HEK293 (cell line): Measurements from ENCODE around the gene PRMT2.

ENCODE experiments used
- HOXC10 ChIP-seq: sonication (generic); formaldehyde crosslinking; IDR thresholded peaks from 2 replicates; pipeline ENCODE4 v1.8.1; 2023; ENCODE audit warnings: mild to moderate bottlenecking, missing genetic modification reagents
- KLF16 ChIP-seq: fragments of 450-650 bp; formaldehyde crosslinking; IDR thresholded peaks from 2 replicates; pipeline ENCODE4 v1.5.1; 2017; ENCODE audit warnings: missing biosample characterization, missing genetic modification characterization
- YY2 ChIP-seq: fragments of 450-650 bp; formaldehyde crosslinking; IDR thresholded peaks from 2 replicates; pipeline ENCODE4 v1.5.1; 2016; ENCODE audit warnings: missing biosample characterization, missing genetic modification characterization
- ZBTB20 ChIP-seq: fragments of 450-650 bp; formaldehyde crosslinking; IDR thresholded peaks from 2 replicates; pipeline ENCODE4 v1.5.1; 2016; ENCODE audit warnings: missing biosample characterization, missing genetic modification characterization
- ZNF223 ChIP-seq: fragments of 450-650 bp; formaldehyde crosslinking; IDR thresholded peaks from 2 replicates; pipeline ENCODE4 v1.5.1; 2016; ENCODE audit warnings: missing biosample characterization, missing genetic modification characterization
- ZNF24 ChIP-seq: fragments of 450-650 bp; formaldehyde crosslinking; IDR thresholded peaks from 2 replicates; pipeline ENCODE4 v1.5.1; 2016; ENCODE audit warnings: missing biosample characterization, missing genetic modification characterization
- ZNF266 ChIP-seq: fragments of 450-650 bp; formaldehyde crosslinking; IDR thresholded peaks from 2 replicates; pipeline ENCODE4 v1.5.1; 2016; ENCODE audit warnings: missing biosample characterization, missing genetic modification characterization, low read depth
- ZNF391 ChIP-seq: fragments of 450-650 bp; formaldehyde crosslinking; IDR thresholded peaks from 2 replicates; pipeline ENCODE4 v1.5.1; 2016; ENCODE audit warnings: low read depth, missing biosample characterization, missing genetic modification characterization, borderline replicate concordance
- ZNF404 ChIP-seq: fragments of 450-650 bp; formaldehyde crosslinking; IDR thresholded peaks from 2 replicates; pipeline ENCODE4 v1.5.1; 2017; ENCODE audit warnings: missing biosample characterization, missing genetic modification characterization
- ZNF416 ChIP-seq: fragments of 450-650 bp; formaldehyde crosslinking; IDR thresholded peaks from 2 replicates; pipeline ENCODE4 v1.5.1; 2016; ENCODE audit warnings: missing biosample characterization, missing genetic modification characterization
- ZNF473 ChIP-seq: fragments of 450-650 bp; formaldehyde crosslinking; IDR thresholded peaks from 2 replicates; pipeline ENCODE4 v1.5.1; 2017; ENCODE audit warnings: missing biosample characterization, missing genetic modification characterization
- ZNF549 ChIP-seq: fragments of 450-650 bp; IDR thresholded peaks from 2 replicates; pipeline ENCODE4 v1.5.1; 2018; ENCODE audit warnings: missing biosample characterization, missing genetic modification characterization, mild to moderate bottlenecking, inconsistent platforms, moderate library complexity
- ZNF561 ChIP-seq: fragments of 450-650 bp; IDR thresholded peaks from 2 replicates; pipeline ENCODE4 v1.5.1; 2018; ENCODE audit warnings: missing biosample characterization, missing genetic modification characterization, borderline replicate concordance
- ZNF629 ChIP-seq: fragments of 450-650 bp; formaldehyde crosslinking; IDR thresholded peaks from 2 replicates; pipeline ENCODE4 v1.5.1; 2017; ENCODE audit warnings: missing biosample characterization, missing genetic modification characterization
- ZNF707 ChIP-seq: fragments of 450-650 bp; formaldehyde crosslinking; IDR thresholded peaks from 2 replicates; pipeline ENCODE4 v1.5.1; 2016; ENCODE audit warnings: missing biosample characterization, missing genetic modification characterization
- TF ChIP-seq, protein P1 (sequence below): fragments of 450-650 bp; formaldehyde crosslinking; IDR thresholded peaks from 2 replicates; pipeline ENCODE4 v1.5.1; 2016; ENCODE audit warnings: missing biosample characterization, missing genetic modification characterization
- TF ChIP-seq, protein P2 (sequence below): fragments of 450-650 bp; formaldehyde crosslinking; IDR thresholded peaks from 2 replicates; pipeline ENCODE4 v1.5.1; 2016; ENCODE audit warnings: missing biosample characterization, missing genetic modification characterization, borderline replicate concordance
- TF ChIP-seq, protein P3 (sequence below): fragments of 450-650 bp; formaldehyde crosslinking; IDR thresholded peaks from 2 replicates; pipeline ENCODE4 v1.5.0; 2017; ENCODE audit warnings: missing biosample characterization, missing genetic modification characterization, borderline replicate concordance
- TF ChIP-seq, protein P4 (sequence below): fragments of 450-650 bp; IDR thresholded peaks from 2 replicates; pipeline ENCODE4 v1.5.1; 2018; ENCODE audit warnings: missing biosample characterization, mild to moderate bottlenecking, missing genetic modification characterization
- TF ChIP-seq, protein P5 (sequence below): fragments of 450-650 bp; formaldehyde crosslinking; IDR thresholded peaks from 2 replicates; pipeline ENCODE4 v1.5.1; 2017; ENCODE audit warnings: missing biosample characterization, missing genetic modification characterization
- TF ChIP-seq, protein P6 (sequence below): fragments of 450-650 bp; formaldehyde crosslinking; IDR thresholded peaks from 2 replicates; pipeline ENCODE4 v1.5.1; 2016; ENCODE audit warnings: missing biosample characterization, missing genetic modification characterization
- TF ChIP-seq, protein P7 (sequence below): fragments of 450-650 bp; formaldehyde crosslinking; optimal IDR thresholded peaks from 2 replicates; pipeline ENCODE3; 2016; ENCODE audit warnings: missing biosample characterization, mild to moderate bottlenecking, missing genetic modification characterization

The PRMT2 gene

DNA sequence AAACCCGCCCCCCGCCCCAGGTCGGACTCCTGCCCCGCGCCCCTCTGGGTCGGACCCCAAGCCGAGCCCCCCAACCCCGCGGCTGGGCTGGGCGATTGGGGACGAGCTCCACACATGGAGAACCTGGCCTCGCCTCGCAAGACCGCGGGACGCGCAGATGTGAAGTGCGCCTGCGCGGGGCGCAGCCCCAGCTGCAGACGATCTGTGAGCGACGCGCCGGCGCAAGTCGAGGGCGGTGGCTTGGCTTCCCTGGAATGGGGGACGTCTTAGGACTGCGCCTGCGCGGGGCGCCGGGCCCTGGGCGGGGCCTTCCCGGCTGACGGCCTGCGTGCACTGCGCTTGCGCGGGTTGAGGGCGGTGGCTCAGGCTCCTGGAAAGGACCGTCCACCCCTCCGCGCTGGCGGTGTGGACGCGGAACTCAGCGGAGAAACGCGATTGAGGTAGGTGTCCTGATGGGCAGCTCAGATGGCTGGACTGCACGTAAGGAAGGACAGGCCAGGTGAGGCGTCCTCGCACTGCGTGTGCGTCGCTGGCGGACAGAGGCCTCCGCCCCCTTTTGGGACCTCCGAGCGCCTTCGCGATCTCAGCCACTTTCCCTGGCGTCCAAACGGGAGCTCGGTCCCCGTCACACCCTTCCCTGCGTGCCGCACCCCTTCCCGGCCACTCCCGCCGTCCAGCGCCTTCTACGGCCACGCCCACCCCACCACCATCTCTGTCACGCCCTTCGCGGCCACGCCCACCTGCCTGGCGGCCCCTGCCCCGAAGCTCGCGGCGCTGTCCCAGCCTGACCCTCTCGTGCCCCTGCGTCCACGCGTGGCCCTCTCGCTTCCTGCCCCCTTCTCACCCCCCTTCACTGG, at the start of gene PRMT2 (continued):
- TF ChIP-seq, protein P1, sequence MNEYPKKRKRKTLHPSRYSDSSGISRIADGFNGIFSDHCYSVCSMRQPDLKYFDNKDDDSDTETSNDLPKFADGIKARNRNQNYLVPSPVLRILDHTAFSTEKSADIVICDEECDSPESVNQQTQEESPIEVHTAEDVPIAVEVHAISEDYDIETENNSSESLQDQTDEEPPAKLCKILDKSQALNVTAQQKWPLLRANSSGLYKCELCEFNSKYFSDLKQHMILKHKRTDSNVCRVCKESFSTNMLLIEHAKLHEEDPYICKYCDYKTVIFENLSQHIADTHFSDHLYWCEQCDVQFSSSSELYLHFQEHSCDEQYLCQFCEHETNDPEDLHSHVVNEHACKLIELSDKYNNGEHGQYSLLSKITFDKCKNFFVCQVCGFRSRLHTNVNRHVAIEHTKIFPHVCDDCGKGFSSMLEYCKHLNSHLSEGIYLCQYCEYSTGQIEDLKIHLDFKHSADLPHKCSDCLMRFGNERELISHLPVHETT (tag by site-specific recombination) = peak; percentile 96
- TF ChIP-seq, protein P2, sequence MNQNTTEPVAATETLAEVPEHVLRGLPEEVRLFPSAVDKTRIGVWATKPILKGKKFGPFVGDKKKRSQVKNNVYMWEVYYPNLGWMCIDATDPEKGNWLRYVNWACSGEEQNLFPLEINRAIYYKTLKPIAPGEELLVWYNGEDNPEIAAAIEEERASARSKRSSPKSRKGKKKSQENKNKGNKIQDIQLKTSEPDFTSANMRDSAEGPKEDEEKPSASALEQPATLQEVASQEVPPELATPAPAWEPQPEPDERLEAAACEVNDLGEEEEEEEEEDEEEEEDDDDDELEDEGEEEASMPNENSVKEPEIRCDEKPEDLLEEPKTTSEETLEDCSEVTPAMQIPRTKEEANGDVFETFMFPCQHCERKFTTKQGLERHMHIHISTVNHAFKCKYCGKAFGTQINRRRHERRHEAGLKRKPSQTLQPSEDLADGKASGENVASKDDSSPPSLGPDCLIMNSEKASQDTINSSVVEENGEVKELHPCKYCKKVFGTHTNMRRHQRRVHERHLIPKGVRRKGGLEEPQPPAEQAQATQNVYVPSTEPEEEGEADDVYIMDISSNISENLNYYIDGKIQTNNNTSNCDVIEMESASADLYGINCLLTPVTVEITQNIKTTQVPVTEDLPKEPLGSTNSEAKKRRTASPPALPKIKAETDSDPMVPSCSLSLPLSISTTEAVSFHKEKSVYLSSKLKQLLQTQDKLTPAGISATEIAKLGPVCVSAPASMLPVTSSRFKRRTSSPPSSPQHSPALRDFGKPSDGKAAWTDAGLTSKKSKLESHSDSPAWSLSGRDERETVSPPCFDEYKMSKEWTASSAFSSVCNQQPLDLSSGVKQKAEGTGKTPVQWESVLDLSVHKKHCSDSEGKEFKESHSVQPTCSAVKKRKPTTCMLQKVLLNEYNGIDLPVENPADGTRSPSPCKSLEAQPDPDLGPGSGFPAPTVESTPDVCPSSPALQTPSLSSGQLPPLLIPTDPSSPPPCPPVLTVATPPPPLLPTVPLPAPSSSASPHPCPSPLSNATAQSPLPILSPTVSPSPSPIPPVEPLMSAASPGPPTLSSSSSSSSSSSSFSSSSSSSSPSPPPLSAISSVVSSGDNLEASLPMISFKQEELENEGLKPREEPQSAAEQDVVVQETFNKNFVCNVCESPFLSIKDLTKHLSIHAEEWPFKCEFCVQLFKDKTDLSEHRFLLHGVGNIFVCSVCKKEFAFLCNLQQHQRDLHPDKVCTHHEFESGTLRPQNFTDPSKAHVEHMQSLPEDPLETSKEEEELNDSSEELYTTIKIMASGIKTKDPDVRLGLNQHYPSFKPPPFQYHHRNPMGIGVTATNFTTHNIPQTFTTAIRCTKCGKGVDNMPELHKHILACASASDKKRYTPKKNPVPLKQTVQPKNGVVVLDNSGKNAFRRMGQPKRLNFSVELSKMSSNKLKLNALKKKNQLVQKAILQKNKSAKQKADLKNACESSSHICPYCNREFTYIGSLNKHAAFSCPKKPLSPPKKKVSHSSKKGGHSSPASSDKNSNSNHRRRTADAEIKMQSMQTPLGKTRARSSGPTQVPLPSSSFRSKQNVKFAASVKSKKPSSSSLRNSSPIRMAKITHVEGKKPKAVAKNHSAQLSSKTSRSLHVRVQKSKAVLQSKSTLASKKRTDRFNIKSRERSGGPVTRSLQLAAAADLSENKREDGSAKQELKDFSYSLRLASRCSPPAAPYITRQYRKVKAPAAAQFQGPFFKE (tag by site-specific recombination) = no peak
- TF ChIP-seq ZBTB20 (tag by site-specific recombination) = peak; percentile 71; the same call in 1 of the 2 replicates
- TF ChIP-seq, protein P3, sequence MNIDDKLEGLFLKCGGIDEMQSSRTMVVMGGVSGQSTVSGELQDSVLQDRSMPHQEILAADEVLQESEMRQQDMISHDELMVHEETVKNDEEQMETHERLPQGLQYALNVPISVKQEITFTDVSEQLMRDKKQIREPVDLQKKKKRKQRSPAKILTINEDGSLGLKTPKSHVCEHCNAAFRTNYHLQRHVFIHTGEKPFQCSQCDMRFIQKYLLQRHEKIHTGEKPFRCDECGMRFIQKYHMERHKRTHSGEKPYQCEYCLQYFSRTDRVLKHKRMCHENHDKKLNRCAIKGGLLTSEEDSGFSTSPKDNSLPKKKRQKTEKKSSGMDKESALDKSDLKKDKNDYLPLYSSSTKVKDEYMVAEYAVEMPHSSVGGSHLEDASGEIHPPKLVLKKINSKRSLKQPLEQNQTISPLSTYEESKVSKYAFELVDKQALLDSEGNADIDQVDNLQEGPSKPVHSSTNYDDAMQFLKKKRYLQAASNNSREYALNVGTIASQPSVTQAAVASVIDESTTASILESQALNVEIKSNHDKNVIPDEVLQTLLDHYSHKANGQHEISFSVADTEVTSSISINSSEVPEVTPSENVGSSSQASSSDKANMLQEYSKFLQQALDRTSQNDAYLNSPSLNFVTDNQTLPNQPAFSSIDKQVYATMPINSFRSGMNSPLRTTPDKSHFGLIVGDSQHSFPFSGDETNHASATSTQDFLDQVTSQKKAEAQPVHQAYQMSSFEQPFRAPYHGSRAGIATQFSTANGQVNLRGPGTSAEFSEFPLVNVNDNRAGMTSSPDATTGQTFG (tag by site-specific recombination) = no peak
- TF ChIP-seq ZNF416 (tag by site-specific recombination) = no peak
- TF ChIP-seq ZNF629 (tag by site-specific recombination) = peak; percentile 88
- TF ChIP-seq ZNF707 (tag by site-specific recombination) = peak; percentile 52
- TF ChIP-seq ZNF266 (tag by site-specific recombination) = no peak
- TF ChIP-seq ZNF24 (tag by site-specific recombination) = peak; percentile 87; the same call in 1 of the 2 replicates
- TF ChIP-seq ZNF223 (tag by site-specific recombination) = no peak
- no peak for TF ChIP-seq ZNF561 (tag by site-specific recombination)
- TF ChIP-seq ZNF391 = peak; percentile 94; the same call in 1 of the 2 replicates
- TF ChIP-seq ZNF404 (tag by site-specific recombination) = no peak
- TF ChIP-seq YY2 = no peak
- TF ChIP-seq, protein P4, sequence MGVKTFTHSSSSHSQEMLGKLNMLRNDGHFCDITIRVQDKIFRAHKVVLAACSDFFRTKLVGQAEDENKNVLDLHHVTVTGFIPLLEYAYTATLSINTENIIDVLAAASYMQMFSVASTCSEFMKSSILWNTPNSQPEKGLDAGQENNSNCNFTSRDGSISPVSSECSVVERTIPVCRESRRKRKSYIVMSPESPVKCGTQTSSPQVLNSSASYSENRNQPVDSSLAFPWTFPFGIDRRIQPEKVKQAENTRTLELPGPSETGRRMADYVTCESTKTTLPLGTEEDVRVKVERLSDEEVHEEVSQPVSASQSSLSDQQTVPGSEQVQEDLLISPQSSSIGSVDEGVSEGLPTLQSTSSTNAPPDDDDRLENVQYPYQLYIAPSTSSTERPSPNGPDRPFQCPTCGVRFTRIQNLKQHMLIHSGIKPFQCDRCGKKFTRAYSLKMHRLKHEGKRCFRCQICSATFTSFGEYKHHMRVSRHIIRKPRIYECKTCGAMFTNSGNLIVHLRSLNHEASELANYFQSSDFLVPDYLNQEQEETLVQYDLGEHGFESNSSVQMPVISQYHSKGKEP (tag by site-specific recombination) = no peak
- TF ChIP-seq, protein P5, sequence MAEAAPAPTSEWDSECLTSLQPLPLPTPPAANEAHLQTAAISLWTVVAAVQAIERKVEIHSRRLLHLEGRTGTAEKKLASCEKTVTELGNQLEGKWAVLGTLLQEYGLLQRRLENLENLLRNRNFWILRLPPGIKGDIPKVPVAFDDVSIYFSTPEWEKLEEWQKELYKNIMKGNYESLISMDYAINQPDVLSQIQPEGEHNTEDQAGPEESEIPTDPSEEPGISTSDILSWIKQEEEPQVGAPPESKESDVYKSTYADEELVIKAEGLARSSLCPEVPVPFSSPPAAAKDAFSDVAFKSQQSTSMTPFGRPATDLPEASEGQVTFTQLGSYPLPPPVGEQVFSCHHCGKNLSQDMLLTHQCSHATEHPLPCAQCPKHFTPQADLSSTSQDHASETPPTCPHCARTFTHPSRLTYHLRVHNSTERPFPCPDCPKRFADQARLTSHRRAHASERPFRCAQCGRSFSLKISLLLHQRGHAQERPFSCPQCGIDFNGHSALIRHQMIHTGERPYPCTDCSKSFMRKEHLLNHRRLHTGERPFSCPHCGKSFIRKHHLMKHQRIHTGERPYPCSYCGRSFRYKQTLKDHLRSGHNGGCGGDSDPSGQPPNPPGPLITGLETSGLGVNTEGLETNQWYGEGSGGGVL (tag by site-specific recombination) = no peak
- TF ChIP-seq HOXC10 (CRISPR knock-in tag) = peak; percentile 38; the same call in 1 of the 2 replicates
- TF ChIP-seq ZNF549 (tag by site-specific recombination) = no peak
- no peak for TF ChIP-seq ZNF473 (tag by site-specific recombination)
- TF ChIP-seq, protein P6, sequence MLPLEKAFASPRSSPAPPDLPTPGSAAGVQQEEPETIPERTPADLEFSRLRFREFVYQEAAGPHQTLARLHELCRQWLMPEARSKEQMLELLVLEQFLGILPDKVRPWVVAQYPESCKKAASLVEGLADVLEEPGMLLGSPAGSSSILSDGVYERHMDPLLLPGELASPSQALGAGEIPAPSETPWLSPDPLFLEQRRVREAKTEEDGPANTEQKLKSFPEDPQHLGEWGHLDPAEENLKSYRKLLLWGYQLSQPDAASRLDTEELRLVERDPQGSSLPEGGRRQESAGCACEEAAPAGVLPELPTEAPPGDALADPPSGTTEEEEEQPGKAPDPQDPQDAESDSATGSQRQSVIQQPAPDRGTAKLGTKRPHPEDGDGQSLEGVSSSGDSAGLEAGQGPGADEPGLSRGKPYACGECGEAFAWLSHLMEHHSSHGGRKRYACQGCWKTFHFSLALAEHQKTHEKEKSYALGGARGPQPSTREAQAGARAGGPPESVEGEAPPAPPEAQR = no peak
- TF ChIP-seq, protein P7, sequence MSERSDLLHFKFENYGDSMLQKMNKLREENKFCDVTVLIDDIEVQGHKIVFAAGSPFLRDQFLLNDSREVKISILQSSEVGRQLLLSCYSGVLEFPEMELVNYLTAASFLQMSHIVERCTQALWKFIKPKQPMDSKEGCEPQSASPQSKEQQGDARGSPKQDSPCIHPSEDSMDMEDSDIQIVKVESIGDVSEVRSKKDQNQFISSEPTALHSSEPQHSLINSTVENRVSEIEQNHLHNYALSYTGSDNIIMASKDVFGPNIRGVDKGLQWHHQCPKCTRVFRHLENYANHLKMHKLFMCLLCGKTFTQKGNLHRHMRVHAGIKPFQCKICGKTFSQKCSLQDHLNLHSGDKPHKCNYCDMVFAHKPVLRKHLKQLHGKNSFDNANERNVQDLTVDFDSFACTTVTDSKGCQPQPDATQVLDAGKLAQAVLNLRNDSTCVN = peak; percentile 93
- peak; percentile 100 for TF ChIP-seq KLF16 (tag by site-specific recombination)
